HG03060 (cell line): ENCODE measurements around the gene SGIP1.
"Not testable (repeated sequence)": the region's sequence is repeated elsewhere in the genome, so short reads cannot be mapped to it uniquely, and the experiment has no call there.

ENCODE experiments used
- ATAC-seq: cut with Tn5 transposase; IDR thresholded peaks from one replicate; pipeline ENCODE4 v1.9.1; 2021; ENCODE audit warnings: low read depth, moderate number of reproducible peaks; ENCODE audit not compliant: unreplicated experiment

SGIP1 gene

GRCh38 chr1:66791621-66792610, 258.0 kb downstream of the SGIP1 start:
- ATAC-seq, result no peak

- not testable (repeated sequence) for ATAC-seq
Observed at GRCh38 chr1:66795839-66796238, 261.9 kb downstream of the SGIP1 start.
